Neural progenitor cell (in vitro differentiated cells): ENCODE data around the gene SH3GL3. TPM values are rescaled to one million over a fixed set of nuclear protein-coding genes. Genes with fewer than 3 reads are reported as not detected.
A peak's percentile ranks its signal among the peaks of the same experiment; 100 is the strongest.

Experiments
- DNase-seq: peaks from one replicate; pipeline ENCODE4 v3.0.0-alpha.2; 2016; ENCODE audit warnings: low spot score
- H2AFZ ChIP-seq: fragments of 200-600 bp; sonication (generic); replicated peaks from 2 replicates; pipeline ENCODE4 v1.6.1; 2016; ENCODE audit warnings: antibody characterized with exemption
- H3F3A ChIP-seq: fragments of 200-600 bp; sonication (generic); 2 replicates; pipeline ENCODE4 v1.6.1; 2016; ENCODE audit warnings: antibody characterized with exemption, low read depth
- H3K27ac ChIP-seq: fragments of 200-600 bp; sonication (generic); 2 replicates; pipeline ENCODE4 v1.5.1; 2016; ENCODE audit warnings: mild to moderate bottlenecking
- H3K27me3 ChIP-seq: fragments of 200-600 bp; sonication (generic); 2 replicates; pipeline ENCODE4 v1.6.1; 2016; ENCODE audit warnings: mild to moderate bottlenecking, moderate library complexity
- H3K36me3 ChIP-seq: fragments of 200-600 bp; sonication (generic); 2 replicates; pipeline ENCODE4 v1.5.1; 2016
- H3K4me1 ChIP-seq: fragments of 200-600 bp; sonication (generic); 2 replicates; pipeline ENCODE4 v1.6.1; 2016; ENCODE audit warnings: mixed run types
- H3K4me2 ChIP-seq: fragments of 200-600 bp; sonication (generic); 2 replicates; pipeline ENCODE4 v1.6.1; 2016
- H3K4me3 ChIP-seq: fragments of 200-600 bp; sonication (generic); 2 replicates; pipeline ENCODE4 v1.5.1; 2016
- H3K79me2 ChIP-seq: fragments of 200-600 bp; sonication (generic); 2 replicates; pipeline ENCODE4 v1.6.1; 2016; ENCODE audit warnings: low read depth
- H3K9ac ChIP-seq: fragments of 200-600 bp; sonication (generic); 2 replicates; pipeline ENCODE4 v1.6.1; 2016
- H3K9me3 ChIP-seq: fragments of 200-600 bp; sonication (generic); 2 replicates; pipeline ENCODE4 v1.5.1; 2016; ENCODE audit warnings: low read depth
- H4K20me1 ChIP-seq: fragments of 200-600 bp; sonication (generic); 2 replicates; pipeline ENCODE4 v1.6.1; 2016; ENCODE audit warnings: low read depth
- H3K27ac Mint-ChIP-seq: 3 replicates; pipeline ENCODE4 v1.8.0; 2021; ENCODE audit warnings: mixed read lengths
- H3K27me3 Mint-ChIP-seq: 2 replicates; pipeline ENCODE4 v1.8.0; 2022; ENCODE audit warnings: low read depth, mild to moderate bottlenecking, inconsistent platforms, moderate library complexity, mixed read lengths; ENCODE audit not compliant: insufficient read depth
- H3K36me3 Mint-ChIP-seq: 3 replicates; pipeline ENCODE4 v1.8.0; 2021; ENCODE audit warnings: mixed read lengths
- H3K4me1 Mint-ChIP-seq: 3 replicates; pipeline ENCODE4 v1.8.0; 2021; ENCODE audit warnings: mixed read lengths
- H3K4me3 Mint-ChIP-seq: 3 replicates; pipeline ENCODE4 v1.8.0; 2021; ENCODE audit warnings: mild to moderate bottlenecking, moderate library complexity, mixed read lengths
- H3K9me3 Mint-ChIP-seq: 3 replicates; pipeline ENCODE4 v1.8.0; 2020; ENCODE audit warnings: mixed read lengths
- CTCF ChIP-seq: fragments of 200-600 bp; sonication (generic); IDR thresholded peaks from 2 replicates; pipeline ENCODE4 v1.5.1; 2017; ENCODE audit warnings: antibody characterized with exemption, mild to moderate bottlenecking
- EZH2 ChIP-seq: fragments of 200-600 bp; sonication (generic); IDR thresholded peaks from 2 replicates; pipeline ENCODE4 v1.6.1; 2017; ENCODE audit warnings: antibody characterized with exemption, mild to moderate bottlenecking, moderate library complexity
- EZH2phosphoT487 ChIP-seq: fragments of 200-600 bp; sonication (generic); IDR thresholded peaks from 2 replicates; pipeline ENCODE4 v1.6.1; 2017; ENCODE audit warnings: antibody characterized with exemption
- total RNA-seq: library from RNA; depleted of rRNA; stranded (reverse); fragments of >200 nt; gene quantifications from 2 replicates; pipeline ENCODE4 v1.2.3, GENCODE V29; 2015; ENCODE audit warnings: low replicate concordance

Gene SH3GL3
- total RNA-seq, 1 donor from 2014 or later, result 8.2 TPM

- Histone ChIP-seq H4K20me1 (no peaks in the 10 kb centered on the region), H3K27ac (no peak overlapping the region), H3K79me2 (no peaks in the 10 kb centered on the region), H2AFZ (no peak overlapping the region), H3K4me1 (no peaks in the 10 kb centered on the region), H3K36me3 (no peaks in the 10 kb centered on the region), H3F3A (no peaks in the 10 kb centered on the region), H3K9ac (no peak overlapping the region), H3K9me3 (no peaks in the 10 kb centered on the region), H3K4me3 (no peak overlapping the region), H3K4me2 (no peak overlapping the region), H3K27me3 (no peaks in the 10 kb centered on the region)
- no peak overlapping the region for H3K27ac Mint-ChIP-seq
- no peak overlapping the region for H3K4me3 Mint-ChIP-seq
- H3K36me3 Mint-ChIP-seq, result no peaks in the 10 kb centered on the region
- no peaks in the 10 kb centered on the region for H3K4me1 Mint-ChIP-seq
- H3K27me3 Mint-ChIP-seq, result no peaks in the 10 kb centered on the region
- DNase-seq, result peak; percentile 81
- TF ChIP-seq CTCF (peak; percentile 80), EZH2 (no peak), EZH2phosphoT487 (no peak)
- no peaks in the 10 kb centered on the region for H3K9me3 Mint-ChIP-seq
Observed at GRCh38 chr15:83565553-83566159, 118.5 kb downstream of the SH3GL3 start.

DNA sequence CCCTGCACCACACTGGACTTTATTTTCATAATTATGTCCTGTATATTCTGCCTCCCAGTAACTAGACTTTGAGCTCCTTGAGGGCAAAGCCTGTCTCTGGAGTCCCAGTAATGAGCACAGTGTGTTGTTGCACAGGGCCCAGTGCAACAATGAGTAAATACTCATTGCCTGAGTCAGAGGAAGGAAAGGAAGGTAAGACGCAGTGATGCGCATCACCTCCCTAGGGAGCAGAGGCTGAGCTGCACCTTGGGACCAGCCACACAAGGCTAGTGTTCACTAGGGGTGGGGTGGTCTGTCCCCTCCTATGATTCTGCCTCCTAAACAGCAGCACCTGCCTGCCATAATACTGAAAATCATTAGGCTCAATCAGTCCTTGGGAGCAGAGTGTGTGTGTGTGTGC, 120.2 kb downstream of the SH3GL3 start:
- H3K4me2 ChIP-seq, result no peak overlapping the region
- H3K4me1 ChIP-seq, result no peaks in the 10 kb centered on the region
- Mint-ChIP-seq H3K27me3 (no peaks in the 10 kb centered on the region), H3K9me3 (no peaks in the 10 kb centered on the region), H3K27ac (no peak overlapping the region), H3K36me3 (no peaks in the 10 kb centered on the region), H3K4me1 (no peaks in the 10 kb centered on the region), H3K4me3 (no peak overlapping the region)
- no peaks in the 10 kb centered on the region for H3K36me3 ChIP-seq
- H3F3A ChIP-seq, result no peaks in the 10 kb centered on the region
- no peak overlapping the region for H3K4me3 ChIP-seq
- TF ChIP-seq EZH2, result no peak
- no peak for TF ChIP-seq EZH2phosphoT487
- TF ChIP-seq CTCF, result no peak
- H3K9ac ChIP-seq, result no peak overlapping the region
- no peaks in the 10 kb centered on the region for H3K79me2 ChIP-seq
- no peak overlapping the region for H3K27ac ChIP-seq
- DNase-seq, result no peak
- H2AFZ ChIP-seq, result no peak overlapping the region
- H4K20me1 ChIP-seq, result no peaks in the 10 kb centered on the region
- H3K27me3 ChIP-seq, result no peaks in the 10 kb centered on the region
- no peaks in the 10 kb centered on the region for H3K9me3 ChIP-seq

DNA sequence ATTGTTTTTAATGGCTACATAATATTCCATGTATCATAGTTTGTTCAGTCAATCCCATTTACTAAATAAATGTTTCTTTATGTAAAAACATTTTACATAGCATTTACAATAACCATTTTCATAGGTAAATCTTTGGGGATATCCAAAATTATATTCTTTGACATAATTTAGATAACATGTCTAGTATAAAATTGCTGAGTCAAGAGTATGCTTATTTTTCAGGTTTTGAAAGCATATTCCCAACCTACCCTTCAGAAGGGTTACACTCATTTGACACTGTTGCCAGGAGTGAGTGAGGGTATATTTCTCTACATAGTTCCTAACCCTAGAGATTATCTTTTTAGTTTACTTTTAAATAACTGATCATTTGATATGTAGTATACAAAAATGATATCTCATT, 122.2 kb downstream of the SH3GL3 start:
- no peaks in the 10 kb centered on the region for H3K4me1 ChIP-seq
- Mint-ChIP-seq H3K27me3 (no peaks in the 10 kb centered on the region), H3K4me1 (peaks cover 1% of the 10 kb centered on the region), H3K9me3 (no peaks in the 10 kb centered on the region), H3K4me3 (no peak overlapping the region), H3K27ac (no peak overlapping the region), H3K36me3 (no peaks in the 10 kb centered on the region)
- no peak overlapping the region for H2AFZ ChIP-seq
- no peak overlapping the region for H3K27ac ChIP-seq
- no peaks in the 10 kb centered on the region for H3K36me3 ChIP-seq
- H3K9me3 ChIP-seq, result no peaks in the 10 kb centered on the region
- no peak for DNase-seq
- no peaks in the 10 kb centered on the region for H3K27me3 ChIP-seq
- TF ChIP-seq CTCF (no peak), EZH2phosphoT487 (no peak), EZH2 (no peak)
- H3F3A ChIP-seq, result no peaks in the 10 kb centered on the region
- H3K79me2 ChIP-seq, result no peaks in the 10 kb centered on the region
- no peak overlapping the region for H3K9ac ChIP-seq
- H3K4me2 ChIP-seq, result no peak overlapping the region
- H3K4me3 ChIP-seq, result no peak overlapping the region
- H4K20me1 ChIP-seq, result no peaks in the 10 kb centered on the region
